Measurements from ENCODE around the gene ALG8. TPM values are rescaled to one million over a fixed set of nuclear protein-coding genes. Genes with fewer than 3 reads are reported as not detected.

The ALG8 gene
- polyA plus RNA-seq, 3 donors = 15.6 to 41.7 (median 40.6) TPM

GRCh38 chr11:78170413-78170812 lies 31.0 kb upstream of the ALG8 start:
- Histone ChIP-seq H3K4me3 (replicated peaks in 1 of 3; ENCODE audit: low read depth in 2 of 3, low read length in 3 of 3) (no peak overlapping the region), H3K4me2 (replicated peaks; ENCODE audit: extremely low read depth, low read length, poor library complexity, severe bottlenecking) (no peak overlapping the region), H3K27me3 (ENCODE audit: control insufficient read depth in 2 of 2, insufficient read depth in 2 of 2, low read length in 2 of 2) (no peaks in the 10 kb centered on the region), H3K36me3 (replicated peaks in 1 of 2; ENCODE audit: control insufficient read depth in 1 of 2, insufficient read depth in 2 of 2, low read length in 2 of 2) (peaks cover 15 to 29% of the 10 kb centered on the region in 2 donors), H4K20me1 (ENCODE audit: insufficient read depth, low read length) (no peaks in the 10 kb centered on the region), H3K27ac (ENCODE audit: low read depth in 1 of 2, low read length in 2 of 2) (no peak overlapping the region), H2AFZ (ENCODE audit: insufficient read depth, low read depth, low read length, poor library complexity, severe bottlenecking) (no peak overlapping the region), H3K4me1 (ENCODE audit: control insufficient read depth in 1 of 2, insufficient read depth in 2 of 2, low read length in 2 of 2) (no peaks in the 10 kb centered on the region), H3K79me2 (ENCODE audit: insufficient read depth, low read length) (no peaks in the 10 kb centered on the region), H3K9ac (ENCODE audit: insufficient read depth, low read length, poor library complexity, severe bottlenecking) (no peak overlapping the region), H3K9me3 (replicated peaks in 1 of 2; ENCODE audit: control insufficient read depth in 1 of 2, insufficient read depth in 1 of 2, low read length in 2 of 2) (no peaks in the 10 kb centered on the region)
- peaks cover 0 to 3% (median 0%) of the 10 kb centered on the region in 3 donors for H3K27me3 Mint-ChIP-seq (ENCODE audit: low read depth in 3 of 3)
- H3K9me3 Mint-ChIP-seq = peaks cover 0 to 1% (median 0%) of the 10 kb centered on the region in 7 donors
- TF ChIP-seq CTCF (IDR thresholded peaks at IDR 0.05) = no peak
- intact Hi-C loops (cut with micrococcal nuclease) = no loop called here
- peaks cover 31% of the 10 kb centered on the region in 2 donors for H3K36me3 Mint-ChIP-seq
- 95% methylated on average over 11 of the region's 11 CpGs for WGBS (ENCODE audit: insufficient coverage)
- H3K4me3 Mint-ChIP-seq = no peak overlapping the region
- H3K27ac Mint-ChIP-seq = peak overlapping the region in 2 of 7 donors; percentile 1 to 31
- no peak for DNase-seq
- H3K4me1 Mint-ChIP-seq = no peaks in the 10 kb centered on the region

GRCh38 chr11:78168539-78169477 lies 29.4 kb upstream of the ALG8 start:
- Mint-ChIP-seq H3K4me3 (no peak overlapping the region), H3K27ac (no peak overlapping the region), H3K4me1 (no peaks in the 10 kb centered on the region), H3K36me3 (peaks cover 24% of the 10 kb centered on the region in 2 donors), H3K27me3 (ENCODE audit: low read depth in 3 of 3) (peaks cover 0 to 3% (median 0%) of the 10 kb centered on the region in 3 donors), H3K9me3 (peaks cover 0 to 2% (median 0%) of the 10 kb centered on the region in 7 donors)
- H3K9ac ChIP-seq (ENCODE audit: insufficient read depth, low read length, poor library complexity, severe bottlenecking) = no peak overlapping the region
- H2AFZ ChIP-seq (ENCODE audit: insufficient read depth, low read depth, low read length, poor library complexity, severe bottlenecking) = no peak overlapping the region
- no peaks in the 10 kb centered on the region for H3K4me1 ChIP-seq (ENCODE audit: control insufficient read depth in 1 of 2, insufficient read depth in 2 of 2, low read length in 2 of 2)
- H3K4me2 ChIP-seq (replicated peaks; ENCODE audit: extremely low read depth, low read length, poor library complexity, severe bottlenecking) = no peak overlapping the region
- intact Hi-C loops (cut with micrococcal nuclease) = no loop called here
- H3K4me3 ChIP-seq (replicated peaks in 1 of 3; ENCODE audit: low read depth in 2 of 3, low read length in 3 of 3) = no peak overlapping the region
- no peaks in the 10 kb centered on the region for H4K20me1 ChIP-seq (ENCODE audit: insufficient read depth, low read length)
- no peaks in the 10 kb centered on the region for H3K9me3 ChIP-seq (replicated peaks in 1 of 2; ENCODE audit: control insufficient read depth in 1 of 2, insufficient read depth in 1 of 2, low read length in 2 of 2)
- H3K36me3 ChIP-seq (replicated peaks in 1 of 2; ENCODE audit: control insufficient read depth in 1 of 2, insufficient read depth in 2 of 2, low read length in 2 of 2) = peaks cover 10 to 21% of the 10 kb centered on the region in 2 donors
- WGBS (ENCODE audit: insufficient coverage) = 96% methylated on average over 13 of the region's 17 CpGs
- H3K27me3 ChIP-seq (ENCODE audit: control insufficient read depth in 2 of 2, insufficient read depth in 2 of 2, low read length in 2 of 2) = no peaks in the 10 kb centered on the region
- no peaks in the 10 kb centered on the region for H3K79me2 ChIP-seq (ENCODE audit: insufficient read depth, low read length)
- no peak overlapping the region for H3K27ac ChIP-seq (ENCODE audit: low read depth in 1 of 2, low read length in 2 of 2)
- TF ChIP-seq CTCF (IDR thresholded peaks at IDR 0.05) = no peak
- DNase-seq = no peak
